ENCODE data around the gene FUT2. TPM values are rescaled to one million over a fixed set of nuclear protein-coding genes. Genes with fewer than 3 reads are reported as not detected.

FUT2 gene
- total RNA-seq (2022; extraction: Qiagen RNA extraction): not detected in 5 replicates

DNA sequence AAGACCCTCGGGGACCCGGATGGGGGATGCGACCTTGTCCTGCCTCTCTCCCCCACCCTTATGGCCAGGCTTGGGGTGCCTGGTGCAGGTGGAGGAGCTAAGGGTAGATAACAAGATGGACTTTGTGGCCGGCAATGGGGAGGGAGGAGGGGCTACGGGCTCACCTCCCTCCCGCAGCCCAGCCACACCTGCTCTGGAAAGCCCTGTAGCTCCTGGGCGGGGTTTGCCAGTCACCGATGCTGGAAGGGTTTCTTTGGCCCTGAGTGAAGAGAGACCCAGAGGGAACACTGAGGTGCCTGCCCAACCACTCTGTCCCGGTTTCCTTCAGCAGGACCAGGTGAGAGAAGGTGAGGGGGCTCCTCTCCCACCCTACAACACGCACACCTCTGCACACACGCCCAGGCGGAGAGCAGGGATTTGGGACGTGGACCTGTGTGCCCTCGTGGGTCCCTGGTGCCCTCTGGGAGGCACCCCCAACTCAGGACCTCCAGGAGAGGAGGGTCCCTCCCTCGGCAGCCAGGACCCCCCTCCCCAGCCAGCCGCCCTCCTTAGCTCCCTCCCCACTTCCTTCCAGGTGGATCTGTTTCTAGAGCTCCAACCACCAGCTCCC lies at the start of gene FUT2:
Gene FUT2 (plus strand): TSS at position 229 of the 610 bp plus-strand sequence. CDS start 6,986 bp downstream, outside the sequence.

DNA sequence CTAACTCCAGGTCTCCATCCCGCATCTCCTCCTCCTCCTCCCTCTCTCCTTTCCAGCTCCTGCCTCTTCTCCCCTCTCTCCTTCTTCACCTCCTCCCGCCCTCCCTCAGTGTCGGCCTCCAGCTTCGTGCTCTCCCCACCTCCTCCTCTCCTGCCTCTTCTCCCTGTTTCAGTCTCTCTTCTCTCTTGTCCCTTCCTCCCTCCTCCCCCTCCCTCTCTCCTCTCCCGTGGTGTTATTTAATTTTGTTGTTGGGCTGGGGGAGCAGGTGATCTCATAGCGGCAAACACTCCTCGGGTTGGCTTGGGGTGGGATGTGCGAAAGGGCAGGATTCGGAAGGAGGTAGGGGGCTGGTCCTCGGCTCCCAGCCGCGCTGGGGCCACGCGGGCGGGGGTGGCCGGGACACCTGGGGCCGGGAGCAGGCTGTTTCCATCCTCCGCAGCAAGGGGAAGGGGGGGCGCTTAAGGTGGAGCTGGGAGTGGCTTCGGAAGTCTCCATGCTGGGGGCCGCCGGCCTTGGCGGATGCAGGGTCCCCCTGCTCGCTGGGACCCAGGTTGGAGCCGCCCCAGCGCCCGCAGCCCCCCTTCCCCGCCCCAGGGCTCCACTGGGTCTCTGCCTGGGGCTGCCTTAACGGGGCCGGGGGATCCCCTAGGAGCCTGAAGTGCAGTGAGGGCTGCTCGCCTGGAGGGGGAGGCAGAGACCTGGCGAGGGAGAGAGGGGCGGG lies 49.6 kb upstream of the FUT2 start, which contains the start of gene CA11:
Gene CA11 (minus strand): TSS at position 187 of the 721 bp plus-strand sequence. CDS start 555 bp downstream, outside the sequence.

DNA sequence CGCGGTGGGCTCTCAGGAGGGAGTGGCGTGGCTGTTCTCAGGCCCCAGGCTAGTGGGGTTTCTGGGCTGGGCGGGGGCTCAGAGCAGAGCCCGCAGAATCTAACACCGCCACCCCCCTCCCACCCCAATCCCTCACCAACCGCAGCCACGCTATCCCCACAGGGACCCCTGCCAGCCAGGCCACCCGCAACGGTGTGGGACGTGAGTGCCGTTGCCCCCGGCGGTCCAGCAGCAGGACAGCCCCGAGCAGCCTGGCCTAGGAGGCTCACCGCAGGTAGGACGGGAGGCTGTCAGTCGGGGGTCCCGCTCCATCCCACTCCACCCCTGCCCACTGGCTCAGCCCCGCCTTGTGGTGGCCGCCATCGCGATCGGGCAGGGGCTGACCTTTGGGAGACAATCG lies 22.8 kb upstream of the FUT2 start, which contains the start of gene NTN5:
Gene NTN5 (minus strand): TSS at position 24 of the 400 bp plus-strand sequence. CDS start 2,031 bp downstream, outside the sequence.

DNA sequence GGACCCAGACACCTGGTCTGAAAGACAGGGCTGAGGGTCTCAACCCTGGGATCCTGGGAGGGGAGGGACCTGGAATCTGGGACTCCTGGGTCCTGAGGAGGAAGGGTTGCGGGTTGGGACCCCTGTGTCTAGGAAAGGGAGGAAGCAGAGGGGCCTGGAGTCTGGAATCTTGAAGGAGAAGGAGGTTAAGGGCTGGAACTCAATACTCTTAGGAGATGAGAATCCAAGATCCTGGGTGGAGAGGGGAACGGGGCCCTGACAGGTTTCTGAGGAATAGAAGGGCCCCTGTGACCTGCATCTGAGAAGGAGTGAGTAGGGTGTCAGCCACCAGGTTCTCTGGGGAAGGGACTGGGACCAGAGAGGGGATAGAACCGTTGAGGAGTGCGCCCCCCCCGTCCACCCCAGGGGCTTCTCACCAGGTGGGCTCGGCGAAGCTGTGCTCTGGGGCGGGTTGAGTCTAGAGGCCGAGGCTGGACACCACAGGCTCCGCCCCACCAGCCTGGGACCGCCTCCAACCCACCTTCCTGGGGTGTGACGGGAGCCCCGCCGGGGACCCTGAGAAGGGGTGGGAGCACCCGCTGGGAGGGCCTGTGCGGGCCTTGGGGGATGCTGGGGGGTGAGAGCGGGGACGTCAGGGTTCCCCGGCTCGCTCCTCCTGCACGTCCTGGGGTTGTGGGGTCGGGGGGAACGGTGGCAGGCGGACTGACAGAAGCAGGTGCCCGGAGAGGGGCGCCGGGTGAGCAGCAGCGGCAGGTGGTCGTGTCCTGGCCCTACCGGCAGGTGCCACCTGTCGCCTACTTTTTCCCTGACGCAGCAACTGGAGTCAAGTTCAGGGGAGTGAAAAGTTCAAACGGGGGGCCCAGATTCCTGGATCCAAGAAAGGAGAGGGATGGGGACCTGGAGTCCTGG lies 23.7 kb downstream of the FUT2 start, which contains the start of gene MAMSTR:
Gene MAMSTR (minus strand): TSS at position 463 of the 909 bp plus-strand sequence. CDS start 694 bp downstream, outside the sequence.

DNA sequence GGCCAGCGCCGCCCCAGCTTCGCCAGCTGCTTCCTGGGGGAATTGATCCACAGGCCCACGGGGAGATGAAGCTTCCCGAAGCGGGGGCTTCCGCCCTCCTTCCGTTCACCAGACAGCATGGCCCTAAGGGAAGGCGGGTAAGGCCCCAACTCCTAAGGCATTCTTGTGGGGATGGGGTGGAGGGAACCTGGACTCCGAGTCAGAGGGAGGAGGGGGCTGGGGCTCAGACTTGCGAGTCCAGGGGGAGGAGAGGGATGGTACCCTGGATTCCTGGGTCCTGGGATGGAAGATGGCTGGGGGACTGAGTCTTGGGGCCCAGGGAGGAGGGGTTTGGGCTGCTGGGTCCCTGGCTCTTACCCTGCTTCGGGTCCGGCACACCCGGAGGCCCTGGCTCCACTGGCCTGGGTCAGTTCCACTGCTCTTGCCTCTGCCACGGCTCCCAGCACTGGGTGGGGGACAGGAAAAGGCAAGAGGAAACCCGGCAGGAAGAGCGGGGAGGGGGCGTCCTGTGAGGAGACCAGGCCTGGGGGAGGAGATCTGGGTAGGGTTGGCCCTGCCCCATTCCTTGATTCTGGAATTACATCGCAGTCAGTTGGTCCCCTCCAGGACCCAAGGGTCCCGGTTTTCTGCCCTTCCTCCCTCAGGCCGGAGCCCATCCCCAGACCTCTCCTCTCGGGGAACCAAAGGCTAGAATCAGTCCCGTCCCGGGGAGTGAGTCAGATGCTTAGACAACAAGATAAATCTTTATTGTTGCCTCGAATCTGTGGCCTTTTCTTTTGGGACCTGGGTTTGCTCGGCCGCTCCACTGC lies 44.6 kb downstream of the FUT2 start, which contains the start of gene RASIP1:
Gene RASIP1 (minus strand): TSS at position 447 of the 809 bp plus-strand sequence. CDS start 328 bp downstream, at position 119.

DNA sequence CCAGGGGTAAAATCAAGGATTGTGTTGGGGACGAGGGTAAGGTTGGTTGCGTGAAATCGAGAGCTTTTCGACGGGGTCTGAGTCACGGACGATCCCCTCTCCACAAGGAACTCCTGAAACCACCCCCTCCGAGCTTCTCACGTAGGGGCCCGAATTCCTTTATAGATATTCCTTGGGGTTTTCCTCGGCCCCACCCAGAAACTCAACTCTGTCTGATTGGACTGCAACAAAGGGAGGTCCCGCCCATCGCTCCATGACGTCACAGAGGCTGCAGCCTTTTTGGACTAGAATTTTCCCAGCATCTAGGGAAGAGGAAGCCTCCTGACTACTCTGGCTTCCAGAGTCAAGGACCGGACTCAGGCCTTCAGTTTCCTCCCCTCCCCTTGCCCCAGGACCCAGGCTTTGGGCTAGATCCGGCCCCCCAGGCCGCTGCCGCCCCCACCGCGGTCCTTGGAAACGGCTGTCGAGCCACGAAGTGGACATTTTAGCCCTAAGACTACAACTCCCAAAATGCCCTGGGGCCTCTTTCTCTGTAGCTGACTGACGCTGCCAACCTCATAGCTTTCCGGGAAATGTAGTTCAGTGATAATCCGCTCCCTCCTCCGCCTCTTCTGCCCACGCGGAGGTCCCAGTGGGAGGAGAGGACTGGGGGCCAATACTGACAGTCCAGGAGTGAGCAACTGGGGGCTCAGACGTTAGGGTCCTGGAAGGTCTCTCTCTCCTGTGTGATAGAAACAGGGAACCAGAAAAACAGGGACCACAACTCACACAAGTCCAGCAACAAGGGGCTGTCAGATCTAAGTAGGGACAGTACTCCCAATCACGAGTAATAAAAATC lies 51.2 kb downstream of the FUT2 start, which contains the start of gene IZUMO1:
Gene IZUMO1 (minus strand): TSS at position 172 of the 838 bp plus-strand sequence. CDS start 1,050 bp downstream, outside the sequence.

DNA sequence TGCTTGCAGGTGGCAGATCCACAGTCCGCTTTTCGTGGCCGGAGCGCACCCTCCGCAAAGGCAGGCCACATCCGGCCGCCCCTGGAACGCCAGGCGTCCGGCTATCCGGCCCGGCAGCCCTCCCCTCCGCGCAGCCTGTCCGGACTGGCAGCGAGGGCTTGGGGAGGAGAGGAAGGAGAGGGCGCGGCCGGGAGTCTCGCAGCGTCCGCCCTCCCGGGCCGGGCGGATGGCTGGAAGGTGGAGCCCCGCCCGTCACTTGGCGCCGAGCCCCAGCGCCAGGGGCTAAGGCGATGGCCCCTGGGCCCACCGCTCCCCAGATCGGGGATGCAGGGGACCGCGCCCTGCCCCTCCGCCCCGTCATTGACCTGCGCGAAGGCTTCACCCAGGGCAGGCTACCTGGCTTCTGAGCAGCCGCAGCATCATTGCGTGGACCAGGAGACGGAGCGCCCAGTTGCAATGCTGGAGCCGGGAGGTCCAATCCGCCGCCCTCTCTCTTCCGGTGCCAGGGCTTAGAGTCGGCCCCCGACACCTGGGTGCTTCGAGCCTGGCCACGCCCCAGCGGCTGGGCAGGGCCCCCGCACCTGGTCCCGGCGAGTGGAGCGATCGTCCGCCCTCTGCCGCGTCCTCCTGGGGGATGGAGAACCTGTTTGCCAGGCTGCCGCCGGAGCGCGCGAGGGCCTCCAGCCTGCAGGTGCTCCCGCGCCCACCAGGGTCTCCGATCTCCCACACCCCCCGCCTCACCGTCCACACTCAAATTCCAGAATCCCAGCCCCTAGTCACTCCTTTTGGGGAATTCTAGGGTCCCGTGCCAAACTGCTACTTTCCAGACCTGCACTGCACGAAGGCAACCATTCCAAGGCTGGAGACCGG lies 57.0 kb downstream of the FUT2 start, which contains the start of gene FUT1:
Gene FUT1 (minus strand): TSS at position 146 of the 870 bp plus-strand sequence. CDS start 1,360 bp downstream, outside the sequence.

DNA sequence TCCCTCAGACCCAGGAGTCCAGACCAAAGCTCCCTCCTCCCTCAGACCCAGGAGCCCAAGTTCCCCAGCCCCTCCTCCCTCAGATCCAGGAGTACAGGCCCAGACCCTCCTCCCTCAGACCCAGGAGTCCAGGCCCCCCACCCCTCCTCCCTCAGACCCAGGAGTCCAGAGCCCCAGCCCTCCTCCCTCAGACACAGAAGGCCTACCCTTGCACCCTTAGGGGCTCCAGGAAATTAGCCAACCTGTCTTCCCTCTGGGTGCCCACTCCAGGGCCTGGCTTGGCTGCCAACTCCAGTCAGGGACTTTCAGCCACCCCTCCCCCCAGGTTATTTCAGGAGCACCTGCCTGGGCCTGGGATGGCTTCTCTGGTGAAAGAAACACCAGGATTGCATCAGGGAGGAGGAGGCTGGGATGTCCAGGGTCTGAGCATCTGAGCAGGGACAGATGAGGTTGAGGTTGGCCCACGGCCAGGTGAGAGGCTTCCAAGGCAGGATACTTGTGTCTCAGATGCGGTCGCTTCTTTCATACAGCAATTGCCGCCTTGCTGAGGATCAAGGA lies 59.4 kb downstream of the FUT2 start, which contains the start of gene FGF21:
Gene FGF21 (plus strand): TSS at position 441 of the 558 bp plus-strand sequence. CDS start 713 bp downstream, outside the sequence.

Other genes with a start within 250 kb of the FUT2 start
- gene GRWD1, start 250.0 kb upstream of the FUT2 start, total RNA-seq (2022; extraction: Qiagen RNA extraction): 108 to 129 TPM (median 110 TPM) in 5 replicates
- 0.93 to 2.0 TPM (median 1.1 TPM) in 5 replicates for gene KCNJ14, start 240.4 kb upstream of the FUT2 start, total RNA-seq (2022; extraction: Qiagen RNA extraction)
- gene CYTH2, start 226.6 kb upstream of the FUT2 start, total RNA-seq (2022; extraction: Qiagen RNA extraction): 54.5 to 64.5 TPM (median 61.2 TPM) in 5 replicates
- gene LMTK3, start 184.1 kb upstream of the FUT2 start, total RNA-seq (2022; extraction: Qiagen RNA extraction): 2.7 to 5.6 TPM (median 4.5 TPM) in 5 replicates
- 12.0 to 17.5 TPM (median 14.0 TPM) in 5 replicates for gene SULT2B1, start 143.8 kb upstream of the FUT2 start, total RNA-seq (2022; extraction: Qiagen RNA extraction)
- gene SPACA4, start 89.2 kb upstream of the FUT2 start, total RNA-seq (2022; extraction: Qiagen RNA extraction): not detected in 5 replicates
- 0.10 to 0.36 TPM (median 0.15 TPM) in 5 replicates for gene FAM83E, start 80.9 kb upstream of the FUT2 start, total RNA-seq (2022; extraction: Qiagen RNA extraction)
- 3,143 to 3,491 TPM (median 3,212 TPM) in 5 replicates for gene RPL18, start 76.8 kb upstream of the FUT2 start, total RNA-seq (2022; extraction: Qiagen RNA extraction)
- 12.5 to 17.2 TPM (median 14.5 TPM) in 5 replicates for gene SPHK2, start 76.5 kb upstream of the FUT2 start, total RNA-seq (2022; extraction: Qiagen RNA extraction)
- gene DBP, start 58.6 kb upstream of the FUT2 start, total RNA-seq (2022; extraction: Qiagen RNA extraction): 1.6 to 2.3 TPM (median 1.8 TPM) in 5 replicates
- gene CA11, start 49.8 kb upstream of the FUT2 start, total RNA-seq (2022; extraction: Qiagen RNA extraction): 6.7 to 12.0 TPM (median 10.7 TPM) in 5 replicates
- gene NTN5, start 23.0 kb upstream of the FUT2 start, total RNA-seq (2022; extraction: Qiagen RNA extraction): 0.12 to 0.20 TPM (median 0.16 TPM) in 5 replicates
- 0.23 to 0.53 TPM (median 0.43 TPM) in 5 replicates for gene MAMSTR, start 23.8 kb downstream of the FUT2 start, total RNA-seq (2022; extraction: Qiagen RNA extraction)
- gene RASIP1, start 44.6 kb downstream of the FUT2 start, total RNA-seq (2022; extraction: Qiagen RNA extraction): 0.31 to 0.66 TPM (median 0.43 TPM) in 5 replicates
- gene IZUMO1, start 50.9 kb downstream of the FUT2 start, total RNA-seq (2022; extraction: Qiagen RNA extraction): not detected in 5 replicates
- gene FUT1, start 56.7 kb downstream of the FUT2 start, total RNA-seq (2022; extraction: Qiagen RNA extraction): 0.10 to 0.16 TPM (median 0.12 TPM) in 5 replicates
- gene FGF21, start 59.6 kb downstream of the FUT2 start, total RNA-seq (2022; extraction: Qiagen RNA extraction): not detected in 5 replicates
- gene BCAT2, start 115.1 kb downstream of the FUT2 start, total RNA-seq (2022; extraction: Qiagen RNA extraction): 50.3 to 63.4 TPM (median 60.0 TPM) in 5 replicates
- 12.0 to 17.2 TPM (median 13.8 TPM) in 5 replicates for gene HSD17B14, start 140.5 kb downstream of the FUT2 start, total RNA-seq (2022; extraction: Qiagen RNA extraction)
- gene PLEKHA4, start 172.6 kb downstream of the FUT2 start, total RNA-seq (2022; extraction: Qiagen RNA extraction): 1.2 to 1.9 TPM (median 1.3 TPM) in 5 replicates
- 74.1 to 126 TPM (median 95.1 TPM) in 5 replicates for gene PPP1R15A, start 176.4 kb downstream of the FUT2 start, total RNA-seq (2022; extraction: Qiagen RNA extraction)
- not detected in 5 replicates for gene TULP2, start 202.8 kb downstream of the FUT2 start, total RNA-seq (2022; extraction: Qiagen RNA extraction)
- gene NUCB1, start 204.3 kb downstream of the FUT2 start, total RNA-seq (2022; extraction: Qiagen RNA extraction): 189 to 243 TPM (median 200 TPM) in 5 replicates
- 0.60 to 1.7 TPM (median 1.6 TPM) in 5 replicates for gene DHDH, start 237.7 kb downstream of the FUT2 start, total RNA-seq (2022; extraction: Qiagen RNA extraction)